PC-9 (cell line): ENCODE measurements around the gene TEX51. TPM values are rescaled to one million over a fixed set of nuclear protein-coding genes. Genes with fewer than 3 reads are reported as not detected.

Experiments used
- BruUV-seq: library from RNA; stranded (reverse); fragments of 400-500 nt; replicated peaks from 2 replicates; lab custom pipeline; 2021; lab: Mats Ljungman, UMichigan
- CTCF ChIA-PET: fragments of 300-600 bp; sonication (Branson Sonifier 250); formaldehyde crosslinking; loops from one replicate; lab custom pipeline; 2022; ENCODE audit warnings: antibody characterized with exemption; lab: Charles Lee
- POLR2A ChIA-PET: fragments of 300-600 bp; sonication (Branson Sonifier 250); formaldehyde crosslinking; loops from one replicate; lab custom pipeline; 2022; ENCODE audit warnings: antibody characterized with exemption; ENCODE audit not compliant: unreplicated experiment; lab: Charles Lee
- DNase-seq, 2 experiments: peaks; one replicate each; pipeline versions ENCODE4 v3.0.0 to v3.0.0-alpha.2; 2015 to 2022; ENCODE audit warnings: mixed read lengths in 1 of 2
- H2AFZ ChIP-seq: fragments of 200-600 bp; sonication (generic); 2 replicates; pipeline ENCODE4 v1.8.1; 2017; ENCODE audit warnings: antibody characterized with exemption
- H3F3A ChIP-seq: fragments of 200-600 bp; sonication (generic); 2 replicates; pipeline ENCODE4 v1.8.1; 2017; ENCODE audit warnings: antibody characterized with exemption, mild to moderate bottlenecking, low read depth; ENCODE audit not compliant: insufficient read depth
- H3K27ac ChIP-seq: fragments of 200-600 bp; sonication (generic); 2 replicates; pipeline ENCODE4 v1.6.1; 2016; ENCODE audit warnings: mixed run types
- H3K27me3 ChIP-seq: fragments of 200-600 bp; sonication (generic); 2 replicates; pipeline ENCODE4 v1.6.1; 2016; ENCODE audit warnings: low read depth, mixed run types; ENCODE audit not compliant: insufficient read depth
- H3K36me3 ChIP-seq: fragments of 200-600 bp; sonication (generic); 2 replicates; pipeline ENCODE4 v1.6.1; 2016; ENCODE audit warnings: low read depth, mixed run types
- H3K4me1 ChIP-seq: fragments of 200-600 bp; sonication (generic); replicated peaks from 2 replicates; pipeline ENCODE4 v1.6.1; 2016; ENCODE audit warnings: mixed run types; ENCODE audit not compliant: insufficient read depth
- H3K4me2 ChIP-seq: fragments of 200-600 bp; sonication (generic); 2 replicates; pipeline ENCODE4 v1.6.1; 2017; ENCODE audit warnings: mixed run types
- H3K4me3 ChIP-seq: fragments of 200-600 bp; sonication (generic); 2 replicates; pipeline ENCODE4 v1.6.1; 2016; ENCODE audit warnings: mixed run types
- H3K79me2 ChIP-seq: fragments of 200-600 bp; sonication (generic); 2 replicates; pipeline ENCODE4 v1.6.1; 2017; ENCODE audit warnings: low read depth, mixed run types
- H3K9me2 ChIP-seq: fragments of 200-600 bp; sonication (generic); 2 replicates; pipeline ENCODE4 v1.8.1; 2017; ENCODE audit warnings: mild to moderate bottlenecking; ENCODE audit not compliant: insufficient read depth
- H3K9me3 ChIP-seq: fragments of 200-600 bp; sonication (generic); 2 replicates; pipeline ENCODE4 v1.8.1; 2016; ENCODE audit warnings: low read depth; ENCODE audit not compliant: insufficient read depth
- H4K20me1 ChIP-seq: fragments of 200-600 bp; sonication (generic); 2 replicates; pipeline ENCODE4 v1.8.1; 2017; ENCODE audit not compliant: insufficient read depth
- EZH2 ChIP-seq: fragments of 200-600 bp; sonication (generic); IDR thresholded peaks from 2 replicates; pipeline ENCODE4 v1.8.0; 2017; ENCODE audit warnings: antibody characterized with exemption, low read depth
- intact Hi-C: fragments of 100-400 bp; cut with micrococcal nuclease; formaldehyde crosslinking; loops from one replicate; pipeline ENCODE4 v1.10.0; 2022; ENCODE audit not compliant: unreplicated experiment
- total RNA-seq: library from RNA; stranded (reverse); gene quantifications from 2 replicates; pipeline ENCODE4 v1.2.3, GENCODE V29; 2021
- TF ChIP-seq, protein P1 (sequence below): fragments of 200-600 bp; sonication (generic); conservative IDR thresholded peaks from 2 replicates; pipeline ENCODE4 v1.6.1; 2017; ENCODE audit warnings: mixed run types, antibody characterized with exemption, mild to moderate bottlenecking, moderate library complexity

TEX51 gene
- total RNA-seq, 1 experiment from 2014 or later = not detected

DNA sequence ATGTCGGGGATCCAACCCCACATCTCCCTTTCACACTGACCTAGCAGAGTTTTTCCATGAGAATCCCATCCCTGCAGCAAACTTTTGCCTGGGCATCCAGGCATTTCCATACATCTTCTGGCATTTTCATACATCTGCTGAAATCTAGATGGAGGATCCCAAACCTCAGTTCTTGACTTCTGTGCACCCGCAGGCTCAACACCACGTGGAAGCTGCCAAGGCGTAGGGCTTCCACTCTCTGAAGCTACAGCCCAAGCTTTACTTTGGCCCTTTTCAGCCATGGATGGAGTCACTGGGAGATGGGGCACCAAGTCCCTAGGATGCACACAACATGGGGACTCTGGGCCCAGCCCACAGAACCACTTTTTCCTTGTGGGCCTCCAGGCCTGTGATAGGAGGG, 32.2 kb upstream of the TEX51 start:
- no peak for TF ChIP-seq EZH2
- TF ChIP-seq, protein P1, sequence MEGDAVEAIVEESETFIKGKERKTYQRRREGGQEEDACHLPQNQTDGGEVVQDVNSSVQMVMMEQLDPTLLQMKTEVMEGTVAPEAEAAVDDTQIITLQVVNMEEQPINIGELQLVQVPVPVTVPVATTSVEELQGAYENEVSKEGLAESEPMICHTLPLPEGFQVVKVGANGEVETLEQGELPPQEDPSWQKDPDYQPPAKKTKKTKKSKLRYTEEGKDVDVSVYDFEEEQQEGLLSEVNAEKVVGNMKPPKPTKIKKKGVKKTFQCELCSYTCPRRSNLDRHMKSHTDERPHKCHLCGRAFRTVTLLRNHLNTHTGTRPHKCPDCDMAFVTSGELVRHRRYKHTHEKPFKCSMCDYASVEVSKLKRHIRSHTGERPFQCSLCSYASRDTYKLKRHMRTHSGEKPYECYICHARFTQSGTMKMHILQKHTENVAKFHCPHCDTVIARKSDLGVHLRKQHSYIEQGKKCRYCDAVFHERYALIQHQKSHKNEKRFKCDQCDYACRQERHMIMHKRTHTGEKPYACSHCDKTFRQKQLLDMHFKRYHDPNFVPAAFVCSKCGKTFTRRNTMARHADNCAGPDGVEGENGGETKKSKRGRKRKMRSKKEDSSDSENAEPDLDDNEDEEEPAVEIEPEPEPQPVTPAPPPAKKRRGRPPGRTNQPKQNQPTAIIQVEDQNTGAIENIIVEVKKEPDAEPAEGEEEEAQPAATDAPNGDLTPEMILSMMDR = no peak
- no peaks in the 10 kb centered on the region for H3F3A ChIP-seq
- no peaks in the 10 kb centered on the region for H3K36me3 ChIP-seq
- H3K9me3 ChIP-seq = no peaks in the 10 kb centered on the region
- no peak overlapping the region for H3K4me3 ChIP-seq
- DNase-seq = no peak
- H2AFZ ChIP-seq = no peak overlapping the region
- intact Hi-C loops = no loop called here
- ChIA-PET POLR2A (no interaction called here), CTCF (no interaction called here)
- H4K20me1 ChIP-seq = peaks cover 6% of the 10 kb centered on the region; the same call in 1 of the 2 replicates
- H3K4me2 ChIP-seq = no peak overlapping the region
- H3K27me3 ChIP-seq = peaks cover 55% of the 10 kb centered on the region
- no TSS peak for BruUV-seq
- H3K4me1 ChIP-seq = no peaks in the 10 kb centered on the region
- no peak overlapping the region for H3K27ac ChIP-seq
- no peaks in the 10 kb centered on the region for H3K79me2 ChIP-seq
- H3K9me2 ChIP-seq = no peaks in the 10 kb centered on the region

DNA sequence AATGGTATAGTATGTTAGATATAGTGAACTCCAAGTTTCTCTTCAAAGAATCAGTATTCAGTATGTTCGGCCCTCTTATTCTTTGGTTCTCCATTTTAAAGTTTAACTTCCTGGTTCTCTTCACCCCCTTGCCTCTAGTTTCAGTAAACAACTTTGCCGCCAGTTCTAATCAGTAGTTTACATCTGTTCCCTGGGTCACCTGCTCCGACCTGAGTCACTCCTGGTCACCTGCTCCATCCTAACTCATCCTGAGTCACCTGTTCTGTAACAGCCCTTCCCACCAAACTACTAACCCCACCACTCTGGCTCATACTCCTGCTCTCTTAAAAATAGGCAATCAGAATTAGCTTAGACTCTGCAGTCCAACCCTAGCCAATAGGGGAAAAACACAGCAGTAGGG, 23.7 kb upstream of the TEX51 start:
- ChIA-PET POLR2A (no interaction called here), CTCF (no interaction called here)

DNA sequence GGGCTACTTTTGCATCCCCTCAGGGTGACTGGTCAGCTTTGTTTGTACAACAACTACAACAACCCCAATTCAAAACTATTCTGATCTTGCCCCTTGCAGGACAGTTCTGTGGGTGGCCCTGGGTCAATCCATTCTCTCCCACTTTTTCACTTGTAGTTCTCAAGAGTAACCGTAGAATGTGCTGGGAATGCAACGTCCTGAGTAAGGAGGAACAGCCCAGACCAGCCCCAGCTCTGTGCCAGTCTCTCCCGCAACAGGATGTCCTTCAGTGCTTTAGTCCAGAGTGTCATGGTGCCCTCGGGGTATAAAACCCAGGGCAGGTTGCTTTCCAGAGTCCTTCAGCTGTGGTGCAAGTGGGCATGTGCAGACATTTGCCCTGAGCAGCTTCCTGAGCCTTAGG, 22.1 kb upstream of the TEX51 start:
- DNase-seq = no peak
- Histone ChIP-seq H4K20me1 (no peaks in the 10 kb centered on the region), H3K4me3 (no peak overlapping the region), H3K79me2 (no peaks in the 10 kb centered on the region), H3F3A (no peaks in the 10 kb centered on the region), H3K27me3 (peaks cover 60% of the 10 kb centered on the region), H2AFZ (no peak overlapping the region), H3K4me2 (no peak overlapping the region), H3K9me3 (peaks cover 22% of the 10 kb centered on the region; the same call in 1 of the 2 replicates), H3K36me3 (no peaks in the 10 kb centered on the region), H3K9me2 (no peaks in the 10 kb centered on the region), H3K27ac (no peak overlapping the region), H3K4me1 (no peaks in the 10 kb centered on the region)
- ChIA-PET POLR2A (no interaction called here), CTCF (no interaction called here)
- BruUV-seq = no TSS peak
- intact Hi-C loops = no loop called here
- TF ChIP-seq EZH2 = no peak
- TF ChIP-seq, protein P1 = no peak

More for the DNA sequence above, 23.7 kb upstream of the TEX51 start:
- Histone ChIP-seq H3K4me1 (no peaks in the 10 kb centered on the region), H3K9me2 (no peaks in the 10 kb centered on the region), H3F3A (no peaks in the 10 kb centered on the region), H3K27me3 (peaks cover 48% of the 10 kb centered on the region), H3K36me3 (no peaks in the 10 kb centered on the region), H3K27ac (no peak overlapping the region), H3K79me2 (no peaks in the 10 kb centered on the region), H3K4me3 (no peak overlapping the region), H2AFZ (no peak overlapping the region), H3K9me3 (peaks cover 22% of the 10 kb centered on the region; the same call in 1 of the 2 replicates), H4K20me1 (peaks cover 6% of the 10 kb centered on the region; the same call in 1 of the 2 replicates), H3K4me2 (no peak overlapping the region)
- intact Hi-C loops = no loop called here
- no peak for DNase-seq
- no peak for TF ChIP-seq EZH2
- TF ChIP-seq, protein P1 = no peak
- BruUV-seq = no TSS peak
